ENCODE results near the gene CUL4A. TPM values are rescaled to one million over a fixed set of nuclear protein-coding genes. Genes with fewer than 3 reads are reported as not detected.

CUL4A gene
- polyA plus RNA-seq, 1 experiment: 75.4 TPM

DNA sequence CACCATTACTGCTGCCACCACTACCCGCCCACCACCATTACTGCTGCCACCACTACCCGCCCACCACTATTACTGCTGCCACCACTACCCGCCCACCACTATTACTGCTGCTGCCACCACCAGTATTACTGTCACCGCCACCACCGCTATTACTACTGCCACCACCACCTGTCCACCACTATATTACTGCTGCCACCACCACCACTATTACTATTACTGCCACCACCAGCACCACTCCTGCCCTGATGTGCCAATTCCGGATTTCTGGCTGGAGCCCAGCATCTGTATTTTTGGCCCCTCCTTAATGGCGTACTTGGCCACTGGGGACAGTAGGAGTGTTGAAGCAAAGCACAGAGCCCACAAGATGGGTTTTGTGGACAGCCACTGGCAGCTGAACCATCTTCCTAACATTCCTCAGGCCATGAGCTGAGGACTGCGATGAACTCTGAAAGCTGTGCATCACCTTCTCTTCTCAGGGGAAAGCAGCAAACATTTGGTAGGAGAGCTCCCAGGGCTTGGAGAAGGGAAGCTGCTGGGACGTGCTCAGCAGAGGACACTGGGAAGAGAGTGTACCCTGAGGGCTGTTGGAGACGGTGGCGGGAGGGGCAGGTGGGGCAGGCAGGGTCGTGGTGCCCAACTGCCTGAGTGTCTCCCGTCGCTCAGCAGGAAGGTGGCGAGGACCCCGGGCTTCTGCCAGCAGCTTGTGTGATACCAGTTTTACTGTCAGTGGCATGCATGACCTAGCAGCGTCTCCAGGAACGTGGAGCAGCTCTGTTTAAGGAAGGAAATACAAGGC, 23.0 kb downstream of the CUL4A start:
- Histone ChIP-seq H3K4me3 (ENCODE audit: low read depth, low read length) (no peak overlapping the region), H3K27ac (ENCODE audit: low read depth, low read length) (no peak overlapping the region), H3K9me3 (ENCODE audit: control insufficient read depth, insufficient read depth, low read length) (no peaks in the 10 kb centered on the region), H3K27me3 (ENCODE audit: control insufficient read depth, insufficient read depth, low read length) (no peaks in the 10 kb centered on the region)
- no peak for DNase-seq (ENCODE audit: low read depth, low spot score)
- ChIA-PET POLR2A (no interaction called here), CTCF (no interaction called here)
- TF ChIP-seq CTCF (IDR thresholded peaks at IDR 0.05; ENCODE audit: low read depth, low read length): no peak

- H3K9me3 ChIP-seq (ENCODE audit: control insufficient read depth, insufficient read depth, low read length): no peaks in the 10 kb centered on the region
- POLR2A ChIA-PET: no interaction called here
Observed at GRCh38 chr13:113233101-113233500, 23.7 kb downstream of the CUL4A start.

DNA sequence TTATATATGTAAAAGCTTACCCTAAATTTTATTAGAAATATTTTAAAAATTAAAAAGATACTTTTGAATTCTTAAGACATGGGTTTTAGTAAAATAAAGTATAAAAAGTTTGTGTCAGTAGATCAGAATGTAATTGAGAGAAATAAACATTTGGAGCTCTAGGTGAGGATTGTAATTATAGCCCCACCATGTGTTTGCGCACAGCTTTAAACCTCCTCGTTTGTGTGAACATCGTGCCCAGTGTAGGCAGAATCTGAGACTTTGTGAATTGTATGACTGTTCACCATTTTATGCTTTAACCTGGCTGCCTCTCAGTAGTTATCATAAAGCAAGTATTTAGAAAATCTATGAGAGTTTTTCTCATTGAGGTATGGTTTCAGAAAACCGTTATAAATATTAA, 29.1 kb downstream of the CUL4A start:
- no peak for TF ChIP-seq CTCF (IDR thresholded peaks at IDR 0.05; ENCODE audit: low read depth, low read length)
- Histone ChIP-seq H3K4me3 (ENCODE audit: low read depth, low read length) (no peak overlapping the region), H3K27me3 (ENCODE audit: control insufficient read depth, insufficient read depth, low read length) (no peaks in the 10 kb centered on the region), H3K9me3 (ENCODE audit: control insufficient read depth, insufficient read depth, low read length) (no peaks in the 10 kb centered on the region), H3K27ac (ENCODE audit: low read depth, low read length) (no peak overlapping the region)
- ChIA-PET CTCF (interaction anchor here (1.2 kb wide), 1 partner anchor 9 kb away, joined by 4 read pairs; no protein-coding TSS in a partner anchor), POLR2A (no interaction called here)
- DNase-seq (ENCODE audit: low read depth, low spot score): no peak

More at GRCh38 chr13:113233101-113233500, 23.7 kb downstream of the CUL4A start:
- Histone ChIP-seq H3K27ac (ENCODE audit: low read depth, low read length) (no peak overlapping the region), H3K27me3 (ENCODE audit: control insufficient read depth, insufficient read depth, low read length) (no peaks in the 10 kb centered on the region), H3K4me3 (ENCODE audit: low read depth, low read length) (no peak overlapping the region)
- DNase-seq (ENCODE audit: low read depth, low spot score): no peak
- no peak for TF ChIP-seq CTCF (IDR thresholded peaks at IDR 0.05; ENCODE audit: low read depth, low read length)
- CTCF ChIA-PET: no interaction called here

- H3K27ac ChIP-seq (ENCODE audit: low read depth, low read length): no peak overlapping the region
Observed at GRCh38 chr13:113239357-113239756, 29.9 kb downstream of the CUL4A start.

More at GRCh38 chr13:113239357-113239756, 29.9 kb downstream of the CUL4A start:
- no peaks in the 10 kb centered on the region for H3K27me3 ChIP-seq (ENCODE audit: control insufficient read depth, insufficient read depth, low read length)
- no peak for TF ChIP-seq CTCF (IDR thresholded peaks at IDR 0.05; ENCODE audit: low read depth, low read length)
- no peaks in the 10 kb centered on the region for H3K9me3 ChIP-seq (ENCODE audit: control insufficient read depth, insufficient read depth, low read length)
- H3K4me3 ChIP-seq (ENCODE audit: low read depth, low read length): no peak overlapping the region
- ChIA-PET CTCF (interaction anchor here (1.2 kb wide), 1 partner anchor 9 kb away, joined by 4 read pairs; no protein-coding TSS in a partner anchor), POLR2A (no interaction called here)
- no peak for DNase-seq (ENCODE audit: low read depth, low spot score)

All from AG04450 (cell line).